Stimulated activated memory B cell treated with anti-CD40 and anti-IgM and Interleukin-4, amounts not matched to agents 10 μg/mL and 1 μg/mL and 100 μg/mL, for 72 hours (primary cell): Measurements from ENCODE around the gene CARMIL1.
A peak's percentile ranks its signal among the peaks of the same experiment; 100 is the strongest.

ENCODE experiments used
- ATAC-seq: fragments of 150-1000 bp; cut with Tn5 transposase; 2 replicates; pipeline ENCODE4 v1.10.0; 2021
- H3K27ac Mint-ChIP-seq: one replicate; pipeline ENCODE4 v1.8.0; 2022; ENCODE audit warnings: mild to moderate bottlenecking, mixed read lengths
- H3K27me3 Mint-ChIP-seq: one replicate; pipeline ENCODE4 v1.8.0; 2022; ENCODE audit warnings: mixed read lengths
- H3K36me3 Mint-ChIP-seq: one replicate; pipeline ENCODE4 v1.8.0; 2022; ENCODE audit warnings: mixed read lengths
- H3K4me1 Mint-ChIP-seq: one replicate; pipeline ENCODE4 v1.8.0; 2022; ENCODE audit warnings: mixed read lengths
- H3K4me3 Mint-ChIP-seq: one replicate; pipeline ENCODE4 v1.8.0; 2022; ENCODE audit warnings: mild to moderate bottlenecking, moderate library complexity, mixed read lengths
- H3K9me3 Mint-ChIP-seq: one replicate; pipeline ENCODE4 v1.8.0; 2022; ENCODE audit warnings: mixed read lengths

CARMIL1 gene

DNA sequence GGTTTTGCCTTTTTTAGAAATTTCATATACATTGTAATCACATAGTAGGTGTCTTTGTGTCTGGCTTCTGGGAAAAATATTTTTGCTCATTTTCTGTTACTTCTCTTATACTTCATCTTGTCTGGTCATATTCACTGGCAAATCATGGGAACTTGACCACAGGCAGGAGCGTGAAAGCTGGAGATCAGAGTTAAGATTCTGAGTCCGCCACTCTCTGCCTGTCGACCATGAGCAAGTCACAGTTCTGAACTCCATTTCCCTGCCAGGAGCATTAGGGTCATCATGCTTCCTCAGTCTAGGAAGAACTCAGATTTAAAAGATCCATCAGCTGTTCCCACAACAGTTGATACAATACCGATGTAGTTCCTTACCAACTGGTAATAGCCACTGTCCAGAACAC lies 360.5 kb downstream of the CARMIL1 start:
- peaks cover 48% of the 10 kb centered on the region for H3K27me3 Mint-ChIP-seq

DNA sequence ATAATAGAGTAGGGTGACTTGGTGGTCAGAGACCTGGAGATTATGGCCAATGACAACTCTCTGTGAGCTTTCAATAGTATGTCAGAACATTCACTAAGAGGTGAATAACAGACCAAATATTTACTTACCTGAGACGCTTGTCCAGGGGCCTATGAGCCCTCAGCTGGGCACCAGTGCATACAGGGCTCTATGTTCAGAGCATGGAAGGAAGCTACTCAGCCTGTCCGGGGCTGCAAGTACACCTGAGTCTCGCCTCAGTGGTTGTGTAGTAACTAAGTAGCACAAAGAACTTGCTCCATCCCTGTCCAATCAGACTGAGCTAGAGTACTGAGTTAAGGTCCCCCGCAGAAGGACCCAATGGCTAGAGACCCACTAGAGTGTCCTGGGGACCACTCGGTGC lies 361.3 kb downstream of the CARMIL1 start:
- peaks cover 55% of the 10 kb centered on the region for H3K27me3 Mint-ChIP-seq
- no peaks in the 10 kb centered on the region for H3K36me3 Mint-ChIP-seq
- no peak for ATAC-seq
- H3K27ac Mint-ChIP-seq = no peak overlapping the region
- H3K9me3 Mint-ChIP-seq = peaks cover 8% of the 10 kb centered on the region
- H3K4me1 Mint-ChIP-seq = no peaks in the 10 kb centered on the region
- H3K4me3 Mint-ChIP-seq = no peak overlapping the region

More for the DNA sequence above, 360.5 kb downstream of the CARMIL1 start:
- no peaks in the 10 kb centered on the region for H3K4me1 Mint-ChIP-seq
- H3K4me3 Mint-ChIP-seq = no peak overlapping the region
- no peak overlapping the region for H3K27ac Mint-ChIP-seq
- no peak for ATAC-seq
- H3K9me3 Mint-ChIP-seq = peaks cover 8% of the 10 kb centered on the region
- no peaks in the 10 kb centered on the region for H3K36me3 Mint-ChIP-seq

DNA sequence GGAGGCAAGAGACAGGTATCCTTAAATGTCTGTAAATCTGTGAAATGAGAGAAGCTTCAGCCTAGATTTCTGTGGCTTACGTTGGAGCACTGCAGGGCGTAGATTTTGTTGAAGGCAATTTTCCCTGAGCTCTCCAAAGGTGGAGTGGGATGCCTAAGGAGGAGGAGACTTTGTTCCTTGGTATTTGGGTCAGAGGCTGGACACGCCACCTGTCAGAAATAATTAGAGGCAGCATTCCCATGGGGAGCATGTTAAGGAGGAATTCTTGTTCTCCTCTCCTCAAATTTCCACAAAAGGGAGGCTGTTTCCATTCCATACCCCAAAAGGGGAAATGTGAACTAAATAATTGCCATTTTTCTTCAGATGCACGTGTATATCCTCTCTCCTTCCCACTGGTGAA lies 361.7 kb downstream of the CARMIL1 start:
- H3K27ac Mint-ChIP-seq = no peak overlapping the region
- H3K4me3 Mint-ChIP-seq = no peak overlapping the region
- H3K9me3 Mint-ChIP-seq = peaks cover 8% of the 10 kb centered on the region
- no peaks in the 10 kb centered on the region for H3K36me3 Mint-ChIP-seq
- no peaks in the 10 kb centered on the region for H3K4me1 Mint-ChIP-seq
- H3K27me3 Mint-ChIP-seq = peaks cover 59% of the 10 kb centered on the region
- no peak for ATAC-seq

DNA sequence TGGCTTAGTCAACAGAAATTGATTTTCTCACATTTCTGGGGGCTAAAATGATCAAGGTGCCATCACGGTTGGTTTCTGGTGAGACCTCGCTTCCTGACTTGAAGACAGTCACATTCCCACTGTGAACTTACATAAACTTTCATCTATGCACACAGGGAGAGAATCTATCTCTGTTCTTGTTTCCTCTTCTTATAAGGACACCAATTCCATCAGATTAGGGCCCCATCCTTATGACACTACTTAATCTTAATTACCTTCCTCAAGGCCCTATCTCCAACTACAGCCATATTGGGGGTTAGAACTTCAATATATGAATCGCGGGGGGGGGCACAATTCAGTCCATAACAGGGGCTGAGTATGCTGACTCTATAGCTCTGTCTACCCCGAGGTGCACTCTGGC lies 362.2 kb downstream of the CARMIL1 start:
- H3K4me3 Mint-ChIP-seq = no peak overlapping the region
- H3K27ac Mint-ChIP-seq = no peak overlapping the region
- H3K4me1 Mint-ChIP-seq = no peaks in the 10 kb centered on the region
- ATAC-seq = no peak
- no peaks in the 10 kb centered on the region for H3K36me3 Mint-ChIP-seq
- peaks cover 64% of the 10 kb centered on the region for H3K27me3 Mint-ChIP-seq
- H3K9me3 Mint-ChIP-seq = peaks cover 8% of the 10 kb centered on the region

DNA sequence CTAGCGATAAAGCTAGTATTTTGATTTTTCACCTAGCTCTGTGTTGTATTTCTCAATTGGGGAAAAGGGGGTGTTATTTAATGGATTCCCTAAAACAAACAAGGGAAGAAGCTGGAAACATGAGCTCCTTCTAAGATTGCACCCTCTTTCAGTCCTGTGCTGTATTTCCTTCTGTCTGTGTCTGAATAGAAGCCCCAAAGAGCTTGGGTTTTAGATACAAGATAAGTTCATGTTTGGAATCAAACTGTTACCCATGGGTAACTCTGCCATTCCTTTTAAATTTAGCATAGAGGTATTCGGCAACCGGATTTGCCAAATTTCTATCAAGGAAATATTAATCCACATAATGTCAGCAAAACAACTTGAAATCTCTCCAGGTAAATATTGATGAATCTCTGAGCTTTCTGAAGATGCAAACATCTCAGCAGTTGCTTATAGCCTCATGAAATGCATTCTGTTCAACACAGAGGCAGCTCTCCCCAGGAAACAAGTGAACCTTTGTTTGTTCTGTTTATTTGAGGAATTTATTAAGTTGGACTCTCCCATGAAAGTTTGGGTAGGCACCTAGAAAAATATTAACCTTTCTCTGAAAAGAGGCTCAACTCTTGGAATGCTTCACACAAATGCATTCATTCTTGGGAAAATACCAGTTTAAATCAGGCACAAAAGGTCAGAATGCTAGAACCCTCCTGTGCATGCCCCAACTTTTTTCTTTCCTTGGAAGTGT lies 362.9 kb downstream of the CARMIL1 start:
- Mint-ChIP-seq H3K27me3 (peaks cover 70% of the 10 kb centered on the region), H3K27ac (no peak overlapping the region), H3K36me3 (no peaks in the 10 kb centered on the region), H3K4me1 (no peaks in the 10 kb centered on the region), H3K4me3 (no peak overlapping the region), H3K9me3 (peaks cover 5% of the 10 kb centered on the region)
- ATAC-seq = no peak

DNA sequence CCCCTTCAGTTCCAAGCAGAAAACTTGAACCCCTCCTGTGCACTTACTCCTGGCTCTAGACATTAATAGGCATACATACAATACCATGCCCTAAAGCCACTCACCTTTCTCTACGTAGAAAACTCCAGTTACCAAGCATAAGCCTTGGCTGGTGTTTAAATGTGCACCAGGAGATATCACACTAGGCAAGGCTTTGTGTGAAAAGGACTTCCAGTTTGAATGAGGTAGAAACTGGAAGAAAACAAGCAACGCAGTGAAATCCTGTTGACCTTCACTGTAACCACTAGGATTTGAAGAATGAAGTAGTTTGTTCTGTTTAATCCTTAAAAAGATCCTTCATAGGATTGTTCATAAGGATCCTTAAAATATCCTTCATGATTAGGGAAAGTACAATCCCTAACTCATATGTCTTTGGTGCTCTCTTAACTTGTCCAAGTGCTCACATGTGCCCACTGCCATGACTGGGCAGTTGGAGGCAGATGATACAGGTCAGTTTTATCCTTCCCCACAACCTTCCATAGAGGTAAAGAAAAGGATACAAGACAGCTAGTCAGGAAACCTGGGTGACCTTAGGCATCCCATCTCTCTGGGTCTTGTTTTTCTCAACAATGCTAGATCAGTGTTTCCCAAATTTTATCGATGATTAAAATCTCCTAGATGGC lies 363.6 kb downstream of the CARMIL1 start:
- no peak overlapping the region for H3K4me3 Mint-ChIP-seq
- no peaks in the 10 kb centered on the region for H3K4me1 Mint-ChIP-seq
- no peak overlapping the region for H3K27ac Mint-ChIP-seq
- ATAC-seq = no peak
- peaks cover 70% of the 10 kb centered on the region for H3K27me3 Mint-ChIP-seq
- H3K9me3 Mint-ChIP-seq = peaks cover 5% of the 10 kb centered on the region
- no peaks in the 10 kb centered on the region for H3K36me3 Mint-ChIP-seq

DNA sequence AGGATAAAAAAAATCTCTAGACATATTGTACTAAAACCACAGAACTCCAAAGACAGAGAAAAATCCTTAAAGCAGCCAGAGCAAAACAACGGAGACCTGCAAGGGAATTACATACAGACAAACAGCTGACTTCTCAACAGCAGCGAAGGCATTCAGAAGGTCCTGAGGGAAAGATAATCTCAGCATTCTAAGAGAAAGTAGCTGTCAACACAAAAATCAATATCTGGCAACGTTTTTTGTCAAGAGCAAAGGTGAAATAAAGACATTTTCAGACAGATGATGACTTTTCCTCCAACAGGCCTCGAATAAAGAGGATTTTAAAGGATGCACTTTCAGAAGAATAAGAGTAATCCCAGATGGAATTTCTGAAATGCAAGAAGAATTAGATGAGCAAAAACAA lies 366.7 kb downstream of the CARMIL1 start:
- peaks cover 67% of the 10 kb centered on the region for H3K27me3 Mint-ChIP-seq

DNA sequence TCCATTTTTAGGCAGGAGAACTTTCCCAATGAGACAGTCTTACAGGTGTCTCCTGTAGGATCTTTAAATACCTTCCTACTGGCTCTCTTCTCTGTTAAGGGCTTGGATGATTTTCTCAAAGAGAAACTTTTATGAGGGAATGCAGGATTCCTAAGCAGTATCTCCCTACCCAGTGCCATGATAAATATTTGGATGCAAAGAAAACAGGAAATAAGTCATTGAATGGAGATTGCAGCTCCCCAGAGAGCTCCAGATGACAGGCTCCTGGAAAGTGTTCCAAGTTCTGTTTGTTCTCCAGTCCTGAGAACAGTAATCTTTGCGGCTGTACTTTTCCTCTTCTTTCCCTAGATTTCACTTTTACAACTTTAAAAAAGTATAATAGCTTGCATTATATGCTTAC lies 370.4 kb downstream of the CARMIL1 start:
- Mint-ChIP-seq H3K9me3 (no peaks in the 10 kb centered on the region), H3K27ac (no peak overlapping the region), H3K4me1 (no peaks in the 10 kb centered on the region), H3K36me3 (no peaks in the 10 kb centered on the region), H3K27me3 (peaks cover 55% of the 10 kb centered on the region), H3K4me3 (no peak overlapping the region)
- ATAC-seq = no peak

More for the DNA sequence above, 366.7 kb downstream of the CARMIL1 start:
- no peak for ATAC-seq
- Mint-ChIP-seq H3K4me1 (no peaks in the 10 kb centered on the region), H3K27ac (no peak overlapping the region), H3K9me3 (peaks cover 2% of the 10 kb centered on the region), H3K36me3 (no peaks in the 10 kb centered on the region), H3K4me3 (no peak overlapping the region)

DNA sequence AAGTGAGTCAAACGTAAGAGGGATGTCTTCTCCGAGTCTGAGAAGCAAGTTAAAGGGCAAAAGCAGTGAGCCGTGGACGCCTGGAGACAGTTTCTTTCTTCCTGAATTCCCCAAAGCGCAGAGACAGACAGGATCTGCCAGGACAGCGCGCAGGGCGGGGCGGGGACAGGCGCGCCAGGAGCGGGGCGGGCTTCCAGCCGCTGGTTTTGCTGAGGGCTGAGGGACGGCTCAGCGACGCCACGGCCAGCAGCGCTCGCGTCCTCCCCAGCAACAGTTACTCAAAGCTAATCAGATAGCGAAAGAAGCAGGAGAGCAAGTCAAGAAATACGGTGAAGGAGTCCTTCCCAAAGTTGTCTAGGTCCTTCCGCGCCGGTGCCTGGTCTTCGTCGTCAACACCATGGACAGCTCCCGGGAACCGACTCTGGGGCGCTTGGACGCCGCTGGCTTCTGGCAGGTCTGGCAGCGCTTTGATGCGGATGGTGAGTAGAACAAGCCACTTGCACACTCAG lies 372.9 kb downstream of the CARMIL1 start, which contains the start of gene SCGN:
TSS of gene SCGN (plus strand) at position 209 of the 509 bp plus-strand sequence. CDS start at position 398, 189 bp downstream.
- Mint-ChIP-seq H3K4me3 (no peak within 1 kb of the TSS), H3K9me3 (no peaks in the 10 kb centered on the region), H3K27me3 (peaks cover 38% of the 10 kb centered on the region), H3K36me3 (no peaks in the 10 kb centered on the region), H3K27ac (no peak within 1 kb of the TSS), H3K4me1 (no peaks in the 10 kb centered on the region)
- no peak for ATAC-seq

DNA sequence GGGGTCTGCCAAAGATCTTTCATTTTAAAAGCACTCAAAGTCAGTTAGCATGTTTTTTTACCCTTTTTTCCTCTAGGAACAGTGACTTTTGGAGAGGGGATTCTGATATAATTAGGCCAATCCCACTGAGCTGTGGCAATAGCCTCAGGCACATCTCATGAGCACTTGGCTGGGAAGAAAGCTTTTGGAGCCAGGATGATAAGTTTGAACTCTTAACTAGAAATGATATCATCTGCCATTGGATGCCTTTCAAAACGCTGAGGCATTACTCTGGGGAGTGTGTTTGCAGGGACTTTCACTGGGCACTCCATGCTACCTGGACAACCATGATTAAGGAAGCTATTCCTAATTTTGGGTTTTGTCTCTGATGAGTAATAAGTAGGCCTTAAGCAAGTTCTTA lies 376.5 kb downstream of the CARMIL1 start:
- no peaks in the 10 kb centered on the region for H3K36me3 Mint-ChIP-seq
- no peaks in the 10 kb centered on the region for H3K4me1 Mint-ChIP-seq
- H3K4me3 Mint-ChIP-seq = no peak overlapping the region
- H3K27ac Mint-ChIP-seq = no peak overlapping the region
- H3K9me3 Mint-ChIP-seq = no peaks in the 10 kb centered on the region
- ATAC-seq = no peak
- peaks cover 34% of the 10 kb centered on the region for H3K27me3 Mint-ChIP-seq

DNA sequence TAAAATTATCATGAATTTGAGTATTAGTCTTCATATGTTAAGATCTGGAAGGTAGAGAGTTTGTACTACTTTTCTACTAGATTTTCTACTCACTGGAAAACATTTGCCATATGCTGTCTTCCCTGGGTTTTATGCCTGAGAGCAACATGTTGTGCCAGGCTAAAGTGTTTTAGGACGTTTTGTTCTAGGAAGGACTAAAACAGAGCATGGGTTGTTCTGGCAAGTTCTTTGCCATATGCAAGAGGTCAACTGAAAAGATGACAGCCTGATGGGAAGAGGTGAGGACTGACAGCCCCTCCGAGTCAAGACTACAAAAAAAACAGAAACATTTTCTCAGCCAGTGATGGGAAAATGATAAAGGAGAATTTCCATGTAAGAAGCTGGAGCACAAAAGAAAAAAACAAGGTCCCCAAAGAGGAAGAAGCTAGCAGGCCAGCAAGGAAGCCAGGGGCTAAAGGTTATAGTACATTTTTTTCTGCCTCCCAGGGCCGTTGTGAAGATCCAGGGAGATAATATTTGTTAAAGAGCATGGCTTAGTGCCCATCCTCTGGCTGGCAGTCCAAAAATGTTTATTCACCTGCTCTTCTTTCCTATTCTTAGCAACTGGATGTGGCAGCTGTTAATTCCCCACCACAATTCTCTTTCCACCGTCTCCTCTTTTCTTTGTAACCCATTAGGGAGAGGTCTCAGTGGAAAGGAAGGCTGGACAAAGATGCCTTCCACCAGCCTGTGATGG lies 380.6 kb downstream of the CARMIL1 start:
- Mint-ChIP-seq H3K36me3 (no peaks in the 10 kb centered on the region), H3K27me3 (peaks cover 25% of the 10 kb centered on the region), H3K4me1 (no peaks in the 10 kb centered on the region), H3K27ac (no peak overlapping the region), H3K4me3 (no peak overlapping the region), H3K9me3 (no peaks in the 10 kb centered on the region)
- ATAC-seq = no peak

DNA sequence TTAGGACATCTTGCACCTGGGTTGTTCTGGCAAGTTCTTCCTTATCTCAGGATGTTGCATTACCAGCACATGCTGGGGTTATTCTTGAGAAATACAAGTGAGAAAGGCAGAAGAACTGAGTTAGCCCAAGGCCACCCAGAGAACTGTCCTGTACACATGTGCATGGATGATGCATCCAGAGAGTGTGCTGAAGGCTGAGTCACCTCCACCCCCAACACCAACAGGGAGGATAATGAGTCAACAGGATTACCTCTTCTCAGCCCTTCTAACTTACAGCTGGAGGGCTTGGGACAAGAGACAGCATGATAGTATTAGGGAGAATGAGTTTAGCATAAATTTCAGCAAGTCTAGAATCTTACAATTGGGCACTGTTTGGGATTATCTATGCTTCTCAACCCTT lies 381.3 kb downstream of the CARMIL1 start:
- Mint-ChIP-seq H3K4me1 (no peaks in the 10 kb centered on the region), H3K36me3 (no peaks in the 10 kb centered on the region), H3K4me3 (no peak overlapping the region), H3K27me3 (peaks cover 21% of the 10 kb centered on the region), H3K9me3 (no peaks in the 10 kb centered on the region), H3K27ac (no peak overlapping the region)
- ATAC-seq = peak; percentile 41

DNA sequence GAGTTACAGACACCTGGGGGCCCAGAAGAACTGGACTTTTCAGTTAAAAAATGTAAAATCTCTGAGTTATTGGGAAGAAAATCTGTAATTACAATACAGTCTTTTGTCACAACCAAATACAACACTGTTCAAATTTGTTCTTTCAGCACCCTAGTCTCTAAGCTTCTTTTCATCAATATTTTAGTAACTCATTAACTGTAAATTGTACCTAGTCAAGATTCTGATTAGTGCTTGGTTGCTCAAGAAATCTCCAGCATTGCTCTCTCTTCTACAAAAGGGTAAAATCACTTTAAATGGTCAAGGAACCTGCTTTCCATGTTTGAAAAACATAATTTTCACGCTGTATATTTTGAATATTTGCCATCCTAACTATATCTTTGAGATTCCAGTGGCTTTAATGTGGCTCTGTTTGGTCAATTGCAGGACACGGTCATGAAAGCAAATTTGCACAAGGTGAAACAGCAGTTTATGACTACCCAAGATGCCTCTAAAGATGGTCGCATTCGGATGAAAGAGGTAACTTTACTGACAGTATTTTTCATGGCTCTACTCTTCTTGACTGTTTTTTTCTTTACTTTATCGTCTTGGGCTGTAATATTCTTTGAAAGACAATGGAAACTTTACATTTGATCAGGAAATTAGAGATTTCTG lies 382.1 kb downstream of the CARMIL1 start:
- no peak overlapping the region for H3K4me3 Mint-ChIP-seq
- H3K9me3 Mint-ChIP-seq = no peaks in the 10 kb centered on the region
- H3K27me3 Mint-ChIP-seq = peaks cover 21% of the 10 kb centered on the region
- H3K36me3 Mint-ChIP-seq = no peaks in the 10 kb centered on the region
- no peak overlapping the region for H3K27ac Mint-ChIP-seq
- ATAC-seq = no peak
- no peaks in the 10 kb centered on the region for H3K4me1 Mint-ChIP-seq

DNA sequence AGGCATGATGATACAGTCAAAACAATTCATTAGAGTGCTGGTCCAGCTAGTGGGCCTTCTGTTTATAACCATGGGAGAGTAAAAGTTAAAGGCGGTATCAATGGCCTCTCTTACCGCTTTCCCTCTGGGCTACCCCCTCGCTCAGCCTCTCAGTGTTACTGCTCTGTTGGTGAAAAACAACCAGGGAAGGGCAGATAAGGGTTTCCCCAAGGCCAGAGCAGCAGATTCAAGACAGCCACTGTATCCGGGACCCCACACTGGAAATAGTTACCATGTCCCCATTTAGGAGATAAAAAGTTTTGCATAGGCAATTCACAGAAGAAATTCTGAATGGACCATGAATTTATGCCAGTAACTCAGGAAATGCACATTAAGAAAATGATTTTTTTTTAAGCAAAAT lies 386.3 kb downstream of the CARMIL1 start:
- H3K27ac Mint-ChIP-seq = no peak overlapping the region
- H3K27me3 Mint-ChIP-seq = peaks cover 12% of the 10 kb centered on the region
- no peaks in the 10 kb centered on the region for H3K36me3 Mint-ChIP-seq
- H3K4me3 Mint-ChIP-seq = no peak overlapping the region
- no peaks in the 10 kb centered on the region for H3K9me3 Mint-ChIP-seq
- H3K4me1 Mint-ChIP-seq = no peaks in the 10 kb centered on the region
- no peak for ATAC-seq

DNA sequence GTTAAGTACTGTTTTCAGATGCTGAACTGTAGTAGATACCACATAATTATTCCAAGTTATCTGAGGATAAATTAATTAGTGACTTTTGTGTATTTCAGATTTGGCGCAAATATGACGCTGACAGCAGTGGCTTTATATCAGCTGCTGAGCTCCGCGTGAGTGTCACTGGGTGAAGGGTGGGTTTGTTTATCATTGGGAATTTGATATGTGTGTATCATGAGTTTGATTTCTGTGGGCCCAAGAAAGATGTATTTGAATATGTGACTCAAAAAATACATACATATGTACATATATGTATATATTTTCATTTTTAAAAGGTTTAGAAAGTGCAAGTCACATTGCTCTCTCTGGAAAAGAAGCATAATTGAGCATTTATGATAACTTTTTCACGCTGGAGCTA lies 390.2 kb downstream of the CARMIL1 start:
- no peaks in the 10 kb centered on the region for H3K4me1 Mint-ChIP-seq

More for the DNA sequence above, 390.2 kb downstream of the CARMIL1 start:
- H3K4me3 Mint-ChIP-seq = no peak overlapping the region
- peaks cover 13% of the 10 kb centered on the region for H3K27me3 Mint-ChIP-seq
- H3K36me3 Mint-ChIP-seq = no peaks in the 10 kb centered on the region
- no peak for ATAC-seq
- no peak overlapping the region for H3K27ac Mint-ChIP-seq
- no peaks in the 10 kb centered on the region for H3K9me3 Mint-ChIP-seq
